GM19372 (cell line): Measurements from ENCODE around the gene CCDC88C.
"Not testable (repeated sequence)": the region's sequence is repeated elsewhere in the genome, so short reads cannot be mapped to it uniquely, and the experiment has no call there.

Source experiments
- ATAC-seq: cut with Tn5 transposase; IDR thresholded peaks from one replicate; pipeline ENCODE4 v1.9.1; 2021; ENCODE audit warnings: mild to moderate bottlenecking, low read depth, moderate library complexity; ENCODE audit not compliant: unreplicated experiment

Gene CCDC88C

DNA sequence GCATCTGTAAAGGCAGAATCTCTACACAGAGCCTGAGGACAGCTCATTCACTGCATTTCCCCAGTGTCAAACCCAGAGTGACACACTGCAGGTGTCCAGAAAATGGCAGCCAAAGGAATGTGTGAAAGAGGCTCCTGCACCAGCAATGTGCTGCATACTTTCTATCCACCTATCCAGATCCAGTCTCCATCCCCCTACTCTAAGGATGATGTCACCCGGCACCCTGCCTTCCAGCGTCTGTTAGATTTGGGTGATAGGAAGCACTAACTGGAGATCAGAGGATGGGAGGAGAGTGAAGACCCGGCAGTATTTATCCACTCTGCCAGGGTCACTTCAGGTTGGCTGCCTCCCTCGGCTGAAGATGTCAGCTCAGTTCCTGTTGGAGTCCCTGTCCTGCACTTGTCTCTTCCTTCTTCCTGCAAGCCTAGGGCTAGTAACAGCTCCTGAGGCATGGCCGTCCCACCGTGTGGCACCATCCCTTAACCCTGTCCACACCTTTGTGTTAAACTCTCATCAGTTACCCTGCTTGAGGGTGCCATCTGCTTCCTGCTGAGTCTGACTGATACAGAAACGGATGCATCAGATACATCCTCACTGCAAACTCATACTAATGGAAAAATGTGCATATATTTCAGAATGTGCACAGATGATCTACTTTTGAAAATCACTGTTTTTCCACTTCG, 160.2 kb downstream of the CCDC88C start:
- no peak for ATAC-seq

DNA sequence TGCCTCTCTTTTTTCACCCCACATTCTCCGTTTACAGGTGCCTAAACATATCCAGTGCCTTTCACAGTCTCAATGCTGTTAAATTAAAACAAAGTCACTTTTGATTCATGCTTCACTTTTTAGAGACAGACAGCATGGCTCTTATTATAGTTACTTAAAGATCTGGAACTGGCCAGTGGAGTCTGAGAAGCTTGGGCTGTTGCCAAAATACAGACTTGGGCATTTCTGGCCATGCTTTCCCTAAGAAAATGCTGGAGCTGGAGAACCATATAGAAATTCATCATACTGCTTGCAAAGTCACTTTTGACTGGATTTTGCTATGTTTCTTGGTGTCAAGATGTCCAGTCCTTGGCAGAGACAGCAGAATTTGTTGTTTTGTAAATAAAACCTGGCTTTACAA, 161.0 kb downstream of the CCDC88C start:
- no peak for ATAC-seq

DNA sequence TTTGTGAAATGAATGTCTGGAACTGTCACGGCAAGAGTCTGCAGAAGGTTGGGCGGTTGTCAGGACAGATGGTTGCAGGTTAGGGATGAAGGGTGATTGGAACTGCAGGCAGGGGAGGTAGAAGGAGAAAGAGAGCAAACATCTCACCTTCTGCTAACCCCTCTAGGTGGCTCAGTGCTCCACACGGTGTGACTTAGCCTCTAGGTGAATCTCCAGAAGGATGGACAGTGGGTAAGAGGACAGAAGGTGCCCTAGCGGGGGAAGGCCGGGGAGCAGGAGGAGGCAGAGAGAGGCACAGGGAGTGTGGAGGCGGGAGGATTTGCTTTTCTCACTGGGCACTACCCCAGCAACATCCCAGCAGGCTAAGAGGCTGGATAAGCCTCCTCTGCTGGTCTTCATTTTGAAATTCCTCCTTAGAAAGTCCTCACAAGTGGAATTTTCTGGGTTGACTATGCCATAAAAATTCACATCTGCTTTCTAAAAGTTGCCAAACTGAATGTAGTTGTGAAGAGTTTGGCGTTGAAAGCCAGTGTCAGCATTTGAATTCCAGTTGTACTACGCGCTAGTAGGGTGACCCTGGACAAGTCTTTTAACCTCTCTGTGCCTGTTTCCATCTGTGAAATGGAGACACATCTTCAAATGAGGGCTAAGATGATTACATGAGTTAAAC, 162.5 kb downstream of the CCDC88C start:
- no peak for ATAC-seq

DNA sequence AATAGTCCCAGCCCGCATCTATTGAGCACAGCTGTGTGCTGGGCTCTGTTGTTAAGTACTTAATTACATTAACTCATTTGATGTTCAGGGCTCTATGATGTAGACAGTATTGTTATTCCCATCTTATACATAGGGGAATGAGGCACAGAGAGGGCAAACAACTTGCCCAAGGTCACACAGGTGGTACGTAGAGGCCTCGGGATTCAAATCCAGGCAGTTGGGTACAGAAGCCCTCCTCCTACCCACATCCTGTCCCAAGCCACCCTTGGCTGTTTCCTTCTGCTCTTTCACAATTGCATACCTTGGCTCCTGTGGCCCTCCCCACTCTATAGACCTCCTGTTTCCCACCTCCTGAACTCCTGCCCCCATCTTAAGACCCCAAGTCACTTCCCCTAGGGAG, 163.2 kb downstream of the CCDC88C start:
- ATAC-seq = no peak

DNA sequence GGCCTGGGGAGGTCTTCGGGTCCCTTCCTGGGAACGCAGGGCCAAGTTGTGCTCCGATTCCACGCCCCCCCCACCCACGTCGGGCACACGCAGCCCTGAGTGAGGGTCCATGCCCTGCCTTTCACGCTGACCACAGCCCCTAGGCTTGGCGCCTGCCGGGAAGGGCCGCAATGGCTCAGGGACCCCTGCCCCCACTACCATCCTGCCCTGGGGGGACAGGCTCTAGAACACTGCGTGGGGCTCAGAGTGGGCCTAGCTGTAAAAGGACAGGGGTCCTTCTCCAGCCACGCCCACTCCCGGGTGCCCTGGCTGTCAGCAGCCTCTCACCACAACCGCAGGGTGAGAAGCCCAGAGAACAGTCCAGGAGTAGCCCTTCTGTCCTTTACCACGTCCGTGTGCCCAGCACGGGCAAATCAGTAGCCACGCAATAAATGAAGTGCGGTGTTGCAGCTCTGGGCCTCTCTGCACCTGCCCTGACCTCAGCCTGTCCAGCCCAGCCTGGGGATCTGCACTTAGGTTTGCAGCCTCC, 163.8 kb downstream of the CCDC88C start:
- ATAC-seq = no peak

DNA sequence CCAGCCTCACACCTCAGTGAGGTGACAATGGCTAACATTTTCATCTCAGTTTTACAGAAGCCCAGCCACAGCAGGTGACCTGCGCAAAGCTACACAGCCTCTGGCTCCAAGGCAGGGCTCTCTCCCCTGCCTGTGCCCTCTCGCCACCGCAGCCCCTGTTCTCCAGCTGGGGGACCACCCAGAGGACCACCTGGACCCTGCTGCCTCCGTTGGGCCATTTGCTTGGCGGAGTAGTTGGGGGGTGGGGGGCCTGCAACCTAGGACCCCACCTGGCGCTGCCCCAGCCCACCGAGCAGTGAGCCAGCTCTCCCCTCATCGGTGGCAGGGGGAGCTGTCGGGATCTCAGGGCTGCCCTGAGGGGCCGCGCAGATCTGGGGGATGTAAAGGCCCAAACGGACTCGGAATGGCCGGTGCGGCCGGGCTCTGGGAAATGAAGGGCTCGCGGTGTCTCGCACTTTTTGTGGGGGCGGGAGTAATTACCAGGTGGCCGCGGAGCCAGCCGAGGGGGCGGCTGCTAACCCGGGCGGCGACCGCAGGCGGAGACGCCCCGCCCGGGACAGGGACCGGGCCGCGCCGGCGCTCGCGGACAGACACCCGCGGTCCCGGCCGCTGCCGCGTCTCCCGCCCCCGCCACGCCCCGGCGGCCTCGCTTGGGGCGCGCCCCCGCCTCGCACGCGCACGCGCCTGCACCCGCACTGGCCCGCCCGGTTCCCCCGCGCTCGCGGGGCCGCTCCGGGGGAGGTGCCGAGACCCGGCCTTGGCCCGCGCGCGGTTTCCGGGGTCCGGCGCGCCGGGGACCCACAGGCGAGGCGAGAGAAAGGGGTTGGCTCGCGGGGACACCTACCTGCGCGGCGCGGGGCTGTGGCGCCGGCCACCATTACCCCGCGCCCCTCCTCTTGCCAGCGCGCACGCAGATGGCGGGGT, 164.5 kb downstream of the CCDC88C start:
- ATAC-seq = peak; percentile 36

DNA sequence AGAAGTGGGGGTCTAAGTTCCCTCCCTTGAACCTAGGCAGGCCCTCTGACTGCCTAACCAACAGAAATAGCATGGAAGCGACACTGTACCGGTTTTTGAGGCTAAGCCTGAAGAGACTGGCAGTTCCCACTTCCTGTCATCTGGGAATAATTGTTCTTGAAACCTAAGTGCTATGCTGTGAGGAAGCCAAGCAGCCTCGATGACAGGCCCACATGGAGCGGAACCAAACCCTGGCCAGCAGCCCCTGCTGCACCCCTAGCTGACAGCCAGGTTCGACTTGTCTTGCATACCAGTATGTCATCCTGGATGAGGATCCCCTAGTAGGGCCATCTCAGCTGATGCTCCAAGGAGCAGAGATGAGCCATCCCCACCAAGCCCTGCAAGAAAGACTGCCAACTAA, 166.7 kb downstream of the CCDC88C start:
- ATAC-seq = no peak

DNA sequence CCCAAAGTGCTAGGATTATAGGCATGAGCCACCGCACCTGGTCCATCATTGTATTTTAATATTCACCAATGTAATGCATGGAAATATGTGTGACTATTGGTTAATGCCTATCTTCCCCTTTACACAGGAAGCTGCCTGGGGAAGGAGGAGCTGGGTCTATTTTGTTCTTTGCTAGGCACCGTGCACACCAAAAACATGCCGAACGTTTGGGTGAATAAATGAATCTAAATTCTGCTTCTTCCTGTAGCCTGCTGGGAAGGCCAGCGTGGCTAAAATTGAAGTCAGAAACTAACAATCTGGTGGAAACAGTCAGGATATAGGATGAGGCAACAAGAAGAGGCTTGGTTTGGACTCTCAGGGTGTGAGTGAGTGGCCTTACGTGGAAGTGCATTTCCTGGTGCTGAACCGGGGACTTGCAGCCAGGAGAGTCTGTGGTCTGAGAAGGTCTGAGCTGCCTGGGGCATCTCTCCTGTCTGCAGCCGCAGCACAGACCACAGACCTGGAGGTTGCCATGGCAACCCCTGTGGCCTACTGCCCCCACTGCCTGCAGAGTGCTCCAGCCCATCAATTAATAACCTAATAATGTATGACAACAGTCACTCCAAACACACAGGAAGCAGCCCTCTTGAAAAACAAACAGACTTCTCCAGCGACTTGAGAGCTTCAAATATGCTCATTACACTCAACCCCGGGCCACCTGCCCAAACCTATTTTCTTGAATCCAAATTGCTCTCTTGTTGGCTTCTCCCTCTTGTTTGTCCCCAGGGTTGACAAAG, 167.6 kb downstream of the CCDC88C start:
- peak; percentile 81 for ATAC-seq

DNA sequence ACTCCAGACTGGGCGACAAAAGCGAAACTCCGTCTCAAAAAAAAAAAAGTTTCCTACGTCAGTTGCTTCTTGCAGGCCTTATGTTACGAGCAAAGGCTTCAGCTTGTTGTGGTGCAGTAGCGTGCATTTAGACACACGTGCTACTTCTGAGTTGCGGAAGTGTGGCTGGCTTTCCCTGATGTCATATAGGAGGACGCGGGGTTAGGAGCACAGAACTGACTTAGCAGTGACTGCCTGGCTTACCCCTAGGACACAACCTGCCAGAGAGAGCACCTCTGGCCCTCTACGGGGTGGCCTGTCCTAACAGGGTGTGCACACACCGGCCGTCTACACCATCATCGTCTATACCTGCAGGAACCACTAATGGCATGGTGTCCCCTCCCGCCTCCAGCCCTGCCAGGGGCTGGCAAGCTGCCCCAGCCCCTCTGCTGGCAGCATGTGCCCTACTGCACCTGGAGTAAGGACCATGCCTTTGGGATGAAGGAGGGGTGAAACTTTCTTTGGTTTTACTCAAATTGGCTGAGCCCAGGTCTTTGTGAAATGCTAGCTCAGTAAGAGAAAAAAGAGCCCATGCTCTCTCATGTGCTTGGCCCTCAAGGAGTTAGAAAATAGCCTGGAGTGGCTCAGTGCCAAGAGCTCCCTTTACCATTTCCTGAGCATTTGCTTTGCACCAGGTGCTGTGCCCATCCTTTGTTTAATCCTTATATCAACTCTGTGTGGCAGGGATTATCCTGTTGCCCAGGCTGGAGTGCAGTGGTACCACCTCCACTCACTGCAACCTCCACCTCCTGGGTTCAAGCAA, 171.4 kb downstream of the CCDC88C start:
- no peak for ATAC-seq

DNA sequence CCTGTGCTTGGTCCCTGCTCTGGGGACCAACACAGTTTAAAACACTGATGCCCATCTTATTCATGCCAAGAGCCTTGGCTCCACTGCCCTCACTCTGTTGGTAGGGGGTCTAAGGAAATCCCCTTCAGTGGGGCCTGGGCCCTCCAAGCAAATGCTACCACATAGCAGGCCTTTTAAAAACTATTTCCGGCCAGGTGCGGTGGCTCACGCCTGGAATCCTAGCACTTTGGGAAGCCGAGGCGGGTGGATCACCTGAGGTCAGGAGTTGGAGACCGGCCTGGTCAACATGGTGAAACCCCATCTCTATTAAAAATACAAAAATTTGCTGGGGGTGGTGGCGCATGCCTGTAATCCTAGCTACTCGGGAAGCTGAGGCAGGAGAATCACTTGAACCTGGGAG, 172.0 kb downstream of the CCDC88C start:
- not testable (repeated sequence) for ATAC-seq

DNA sequence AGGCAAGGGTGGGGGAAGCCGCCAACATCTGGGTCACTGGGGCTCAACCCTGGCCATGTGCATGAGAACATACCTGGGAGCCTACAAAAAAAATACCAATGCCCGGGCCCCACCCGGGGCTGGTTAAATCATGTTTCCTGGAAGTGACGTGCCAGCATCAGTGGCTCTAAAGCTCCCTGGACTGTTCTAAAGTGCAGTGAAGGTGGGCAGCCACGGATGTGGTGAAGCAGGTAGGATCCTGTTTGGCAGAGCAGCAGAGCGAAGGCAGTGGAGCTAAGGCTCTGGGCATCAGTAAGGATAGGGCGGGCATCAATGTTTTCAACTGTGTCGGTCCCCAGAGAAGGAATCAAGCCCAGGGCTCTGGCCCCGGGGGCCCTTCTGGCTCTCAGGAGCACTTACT, 172.6 kb downstream of the CCDC88C start:
- ATAC-seq = no peak

DNA sequence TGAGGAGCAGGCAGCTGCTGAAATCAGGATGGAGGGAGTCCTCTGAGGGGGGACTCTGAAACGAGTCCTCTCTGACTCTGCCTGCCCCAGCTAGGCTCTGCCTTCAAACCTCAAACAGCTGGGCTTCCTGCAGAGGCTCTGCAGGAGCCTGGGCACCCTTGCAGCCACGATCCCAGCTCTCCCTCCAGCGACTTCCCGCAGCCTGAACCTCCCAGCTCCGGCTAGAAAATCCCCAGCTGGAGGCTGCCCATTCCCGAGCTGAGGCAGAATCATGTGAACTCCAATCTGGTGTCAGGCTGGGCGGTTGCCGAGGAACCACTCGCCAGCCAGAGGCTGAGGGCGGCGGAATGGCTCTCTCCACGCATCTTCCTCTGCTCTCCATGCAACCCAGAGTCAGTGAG, 173.1 kb downstream of the CCDC88C start, which contains the start of gene GPR68:
GPR68 (minus strand) TSS at position 204 of the 401 bp plus-strand sequence. CDS start 9,654 bp downstream, outside the sequence.
- ATAC-seq = no peak

DNA sequence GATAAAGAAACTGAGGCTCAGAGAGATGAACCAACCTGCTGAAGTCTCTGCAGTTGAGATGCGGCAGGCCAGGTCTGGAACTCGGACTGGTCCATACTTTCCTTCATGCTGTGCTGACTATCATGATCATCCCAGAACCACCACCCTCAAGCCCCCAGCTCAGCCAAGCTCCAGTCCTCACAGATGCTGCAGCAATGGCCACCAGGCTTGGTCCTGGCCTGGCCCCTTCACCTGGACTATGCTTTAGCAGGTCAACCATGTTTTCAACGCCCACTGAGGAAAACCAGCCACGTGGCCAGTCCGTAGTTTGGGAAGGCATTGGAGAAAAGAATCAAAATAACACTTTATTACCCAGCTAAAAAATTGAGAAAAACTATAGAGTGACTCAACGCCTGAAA, 174.5 kb downstream of the CCDC88C start:
- no peak for ATAC-seq

DNA sequence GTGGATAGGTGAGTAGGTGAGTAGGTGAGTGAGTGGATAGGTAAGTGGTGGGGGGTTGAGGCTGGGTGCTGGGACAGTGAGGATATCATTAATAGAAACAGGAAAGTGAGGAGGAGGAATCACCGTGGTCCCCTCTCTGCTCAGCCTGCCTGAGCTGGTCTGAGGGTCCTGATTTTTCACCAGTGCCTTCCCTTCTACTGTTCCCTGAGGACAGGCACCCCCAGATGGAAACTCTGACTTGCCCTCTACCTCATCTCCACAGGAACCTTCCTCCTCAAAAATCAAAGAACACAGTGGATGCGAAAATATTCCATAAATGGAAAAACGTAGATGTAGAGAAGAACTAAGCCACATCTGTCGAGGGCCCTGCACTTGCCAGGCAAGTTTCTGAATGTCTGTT, 175.0 kb downstream of the CCDC88C start:
- no peak for ATAC-seq

DNA sequence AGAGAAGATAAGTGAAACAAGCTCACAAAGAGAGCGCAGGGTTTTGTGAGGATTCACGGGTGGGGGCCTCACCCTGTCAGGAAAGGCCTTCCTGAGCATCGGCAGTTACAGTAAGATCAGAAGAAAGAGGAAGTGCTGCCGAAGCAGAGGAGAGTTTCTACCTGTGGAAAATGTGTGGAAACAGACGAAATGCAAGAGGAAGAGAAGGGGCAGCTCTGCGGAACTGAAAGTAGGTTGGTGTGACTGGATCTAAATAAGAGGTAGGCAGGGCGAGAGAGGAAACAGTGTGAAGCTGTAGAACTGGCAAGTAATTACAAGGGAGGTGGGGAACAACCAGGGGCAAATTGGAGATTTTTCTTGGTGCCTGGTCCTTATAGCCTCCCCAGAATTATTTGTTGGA, 175.8 kb downstream of the CCDC88C start:
- peak; percentile 60 for ATAC-seq

DNA sequence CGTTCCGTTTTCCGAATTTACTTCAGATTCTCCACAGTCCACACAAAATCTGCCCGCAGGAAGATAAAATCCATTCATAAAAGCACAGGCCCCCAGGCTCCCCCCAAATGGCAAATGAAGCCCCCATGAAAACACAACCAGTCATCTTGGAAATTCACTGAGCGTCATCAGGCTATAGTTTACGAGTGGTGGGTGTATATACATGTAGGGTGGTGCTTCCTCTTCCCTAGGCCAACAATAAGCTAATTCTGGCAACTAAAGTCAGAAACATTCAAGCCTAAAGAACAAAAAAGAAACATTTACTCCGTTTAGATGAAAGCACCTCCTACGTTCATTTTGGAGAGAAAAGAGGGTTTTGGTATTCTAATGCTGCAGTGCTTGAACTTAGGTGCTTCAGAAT, 179.0 kb downstream of the CCDC88C start:
- no peak for ATAC-seq

DNA sequence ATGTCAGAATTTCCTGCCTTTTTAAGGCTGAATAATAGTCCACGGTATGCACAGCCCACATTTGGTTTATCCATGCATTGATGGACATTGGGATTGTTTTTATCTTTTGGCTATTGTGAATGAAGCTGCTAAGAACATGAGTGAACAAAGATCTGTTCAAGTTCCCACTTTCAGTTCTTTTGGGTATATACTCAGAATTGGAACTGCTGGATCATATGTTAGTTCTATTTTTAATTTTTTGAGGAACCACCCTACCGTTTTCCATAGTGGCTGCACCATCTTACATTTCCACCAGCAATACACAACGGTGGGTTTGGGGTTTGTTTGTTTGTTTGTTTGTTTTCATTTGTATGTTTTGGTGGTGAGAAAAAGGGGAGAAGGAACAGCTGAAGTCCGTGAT, 179.5 kb downstream of the CCDC88C start:
- no peak for ATAC-seq

DNA sequence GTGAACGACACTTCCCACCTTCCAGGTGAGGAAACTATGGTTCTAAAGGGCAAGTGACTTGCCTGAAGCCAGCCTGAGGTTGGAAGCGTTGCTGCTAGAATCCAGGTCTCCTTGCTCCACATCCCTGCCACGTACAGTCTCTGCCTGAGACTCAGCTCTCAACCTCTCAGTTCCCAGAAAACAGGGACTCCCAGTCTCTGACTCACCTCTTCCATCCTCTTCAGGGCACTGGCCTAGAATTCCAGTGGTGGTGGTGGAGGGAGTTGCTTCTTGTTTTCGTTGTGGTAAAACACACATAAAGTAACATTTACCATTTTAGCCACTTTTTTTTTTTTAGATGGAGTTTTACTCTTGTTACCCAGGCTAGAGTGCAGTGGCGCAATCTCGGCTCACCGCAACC, 180.4 kb downstream of the CCDC88C start:
- no peak for ATAC-seq

DNA sequence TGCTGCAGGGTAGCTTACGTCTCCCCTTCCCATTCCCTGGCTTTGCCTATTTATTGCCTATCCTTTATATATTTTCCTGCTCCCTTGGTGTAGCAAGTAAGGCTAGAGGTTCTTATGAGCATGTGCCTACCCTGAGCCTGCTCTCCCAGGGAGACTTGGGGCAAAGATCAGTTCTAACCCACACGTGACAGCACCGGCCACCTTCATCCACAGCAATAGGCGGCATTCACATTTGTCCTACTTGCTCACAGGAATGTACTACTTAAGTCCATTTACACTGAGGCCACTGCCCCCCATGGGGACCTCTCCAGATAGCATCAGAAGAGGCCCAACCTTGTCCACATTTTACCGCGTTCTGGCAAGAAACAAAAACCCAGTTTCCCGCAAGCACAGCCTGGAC, 181.8 kb downstream of the CCDC88C start:
- no peak for ATAC-seq

DNA sequence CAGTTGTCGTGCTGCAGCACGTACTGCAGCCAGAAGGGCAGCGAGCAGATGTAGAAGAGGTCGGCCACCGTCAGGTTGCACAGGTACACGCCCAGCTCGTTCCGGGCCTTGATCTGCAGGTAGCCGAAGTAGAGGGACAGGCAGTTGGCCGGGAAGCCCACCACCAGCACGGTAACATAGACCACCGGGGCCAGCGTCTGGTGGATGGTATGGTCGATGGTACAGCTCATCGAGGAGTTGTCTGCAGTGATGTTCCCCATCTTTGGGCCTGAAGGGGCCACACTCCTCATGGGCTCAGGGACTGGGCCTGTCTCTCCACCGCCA, 182.9 kb downstream of the CCDC88C start:
- ATAC-seq = no peak
